Cardiac muscle cell (in vitro differentiated cells and primary cell): ENCODE data around the gene ROS1. TPM values are rescaled to one million over a fixed set of nuclear protein-coding genes. Genes with fewer than 3 reads are reported as not detected.

Experiments used
- DNase-seq, 2 donors: peaks; one replicate each; pipeline versions ENCODE4 v3.0.0 to v3.0.0-alpha.2; 2010 to 2017; ENCODE audit warnings: low read depth in 1 of 2, low spot score in 1 of 2
- H3K27ac ChIP-seq: fragments of 200-600 bp; sonication (generic); 2 replicates; pipeline ENCODE4 v1.5.1; 2016
- H3K27me3 ChIP-seq: fragments of 200-600 bp; sonication (generic); 2 replicates; pipeline ENCODE4 v1.6.0; 2016; ENCODE audit warnings: control low read depth
- H3K36me3 ChIP-seq: fragments of 200-600 bp; sonication (generic); 2 replicates; pipeline ENCODE4 v1.5.1; 2016; ENCODE audit warnings: control low read depth
- H3K4me1 ChIP-seq: fragments of 200-600 bp; sonication (generic); 2 replicates; pipeline ENCODE4 v1.8.1; 2017; ENCODE audit warnings: low read depth, mild to moderate bottlenecking, mixed run types
- H3K4me3 ChIP-seq: fragments of 200-600 bp; sonication (generic); 2 replicates; pipeline ENCODE4 v1.5.1; 2016; ENCODE audit warnings: mild to moderate bottlenecking
- H3K9me3 ChIP-seq: fragments of 200-600 bp; sonication (generic); 2 replicates; pipeline ENCODE4 v1.5.1; 2017; ENCODE audit warnings: low read depth, mild to moderate bottlenecking, control low read depth
- CTCF ChIP-seq: IDR thresholded peaks from 2 replicates; pipeline ENCODE4 v1.5.1; 2012; ENCODE audit warnings: low read depth, mild to moderate bottlenecking, low read length
- polyA plus RNA-seq: library from polyadenylated mRNA; unstranded; fragments of >200 nt; fragmentation: Nextera tagmentation; extraction: Ambion mirVana; gene quantifications from 2 replicates; pipeline ENCODE4 v1.2.1, GENCODE V29; 2016
- total RNA-seq: library from RNA; depleted of rRNA; stranded (reverse); fragments of >200 nt; gene quantifications from 2 replicates; pipeline ENCODE4 v1.2.3, GENCODE V29; 2016

The ROS1 gene
- total and polyA plus RNA-seq, 2 experiments from 2014 or later, result not detected

GRCh38 chr6:117397536-117398227 is 28.1 kb downstream of the ROS1 start:
- H3K27ac ChIP-seq, result peak overlapping the region; percentile 50
- peak; percentile 25 to 47 for DNase-seq
- TF ChIP-seq CTCF, result no peak
- H3K4me3 ChIP-seq, result no peak overlapping the region
- H3K9me3 ChIP-seq, result no peaks in the 10 kb centered on the region
- no peaks in the 10 kb centered on the region for H3K36me3 ChIP-seq
- H3K4me1 ChIP-seq, result peaks cover 23% of the 10 kb centered on the region
- no peaks in the 10 kb centered on the region for H3K27me3 ChIP-seq

- H3K27ac ChIP-seq, result peak overlapping the region; percentile 52
- peaks cover 23% of the 10 kb centered on the region for H3K4me1 ChIP-seq
- peak; percentile 2 to 41 for DNase-seq
- no peak overlapping the region for H3K4me3 ChIP-seq
- no peak for TF ChIP-seq CTCF
- H3K27me3 ChIP-seq, result no peaks in the 10 kb centered on the region
- no peaks in the 10 kb centered on the region for H3K36me3 ChIP-seq
- no peaks in the 10 kb centered on the region for H3K9me3 ChIP-seq
These were observed 29.5 kb downstream of the ROS1 start for GRCh38 chr6:117396228-117396627.

- no peak for DNase-seq
- H3K27me3 ChIP-seq, result no peaks in the 10 kb centered on the region
- H3K27ac ChIP-seq, result no peak overlapping the region
- no peaks in the 10 kb centered on the region for H3K9me3 ChIP-seq
- peaks cover 23% of the 10 kb centered on the region for H3K4me1 ChIP-seq
- no peaks in the 10 kb centered on the region for H3K36me3 ChIP-seq
- TF ChIP-seq CTCF, result no peak
- no peak overlapping the region for H3K4me3 ChIP-seq
These were observed 30.6 kb downstream of the ROS1 start for GRCh38 chr6:117395164-117395563.

- TF ChIP-seq CTCF, result no peak
- Histone ChIP-seq H3K9me3 (no peaks in the 10 kb centered on the region), H3K27ac (no peak overlapping the region), H3K4me1 (peaks cover 23% of the 10 kb centered on the region), H3K27me3 (no peaks in the 10 kb centered on the region), H3K36me3 (no peaks in the 10 kb centered on the region), H3K4me3 (no peak overlapping the region)
- DNase-seq, result no peak
These were observed 32.7 kb downstream of the ROS1 start for GRCh38 chr6:117393045-117393444.

GRCh38 chr6:117391874-117392583 is 33.7 kb downstream of the ROS1 start:
- TF ChIP-seq CTCF, result no peak

More at GRCh38 chr6:117391874-117392583, 33.7 kb downstream of the ROS1 start:
- Histone ChIP-seq H3K4me3 (no peak overlapping the region), H3K9me3 (no peaks in the 10 kb centered on the region), H3K27me3 (no peaks in the 10 kb centered on the region), H3K4me1 (peaks cover 23% of the 10 kb centered on the region), H3K36me3 (no peaks in the 10 kb centered on the region), H3K27ac (no peak overlapping the region)
- no peak for DNase-seq
